Measurements from ENCODE around the gene MARF1.

The MARF1 gene

DNA sequence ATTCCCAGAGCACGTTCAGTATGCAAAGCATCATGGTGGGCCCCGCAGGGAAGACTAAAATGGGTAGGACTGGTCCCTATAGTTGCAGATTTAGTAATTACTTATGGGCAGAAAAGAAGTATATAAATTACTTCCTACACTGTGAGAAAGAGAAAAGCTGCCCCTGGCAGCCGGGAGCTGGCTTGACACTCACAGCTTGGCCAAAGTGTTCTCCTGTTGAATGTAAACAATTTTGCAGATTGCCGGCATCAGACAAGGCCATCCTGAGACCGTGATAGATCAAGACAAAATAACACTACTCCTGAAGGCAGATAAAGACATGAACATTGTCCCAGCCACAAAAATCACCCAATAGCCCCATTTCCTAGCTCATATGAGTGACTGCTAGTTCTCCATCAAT lies 98.5 kb downstream of the MARF1 start:
- DNase-seq = no peak
- peaks cover 0 to 10% of the 10 kb centered on the region in 2 donors for H3K27me3 Mint-ChIP-seq
- H3K36me3 Mint-ChIP-seq = peaks cover 2 to 7% of the 10 kb centered on the region in 2 donors
- ATAC-seq (replicated peaks) = no peak
- H3K27ac Mint-ChIP-seq = no peak overlapping the region
- peaks cover 0 to 4% of the 10 kb centered on the region in 2 donors for H3K9me3 Mint-ChIP-seq
- H3K4me1 Mint-ChIP-seq = peaks cover 2 to 5% of the 10 kb centered on the region in 2 donors
- H3K4me3 Mint-ChIP-seq = no peak overlapping the region

All from stimulated activated naive B cell treated with anti-CD40 and anti-IgM and Interleukin-4, amounts not matched to agents 10 μg/mL and 1 μg/mL and 100 μg/mL, for 72 hours (primary cell).